A549 treated with Mapracorat at 1 μM for 4 hours (cell line): ENCODE results near the gene C3orf85. TPM values are rescaled to one million over a fixed set of nuclear protein-coding genes. Genes with fewer than 3 reads are reported as not detected.

Experiments used
- total RNA-seq: library from RNA; stranded (reverse); fragments of 200-300 nt; extraction: Qiagen RNA extraction; gene quantifications from 5 replicates; pipeline ENCODE4 v1.2.3, GENCODE V29; 2022

Gene C3orf85
- total RNA-seq = not detected in 5 replicates

GRCh38 chr3:109136523-109136922 is at the start of gene C3orf85:
Gene C3orf85 (plus strand): TSS chr3:109136719. CDS start chr3:109136848, 129 bp downstream.

GRCh38 chr3:109117939-109118338 is 18.6 kb upstream of the C3orf85 start, which contains the start of gene MORC1:
Gene MORC1 (minus strand): TSS chr3:109118134. CDS start chr3:109118059, 75 bp downstream.

Other genes with a start within 250 kb of the C3orf85 start
- gene GUCA1C, start 182.8 kb upstream of the C3orf85 start, total RNA-seq = not detected in 5 replicates
- not detected in 5 replicates for gene MORC1, start 18.6 kb upstream of the C3orf85 start, total RNA-seq
- gene DPPA2, start 179.8 kb downstream of the C3orf85 start, total RNA-seq = not detected in 5 replicates
- not detected in 5 replicates for gene DPPA4, start 200.8 kb downstream of the C3orf85 start, total RNA-seq